SK-N-SH (cell line): Measurements from ENCODE around the gene BTG1.

ENCODE experiments used
- CHD2 ChIP-seq: fragments of 150-350 bp; IDR thresholded peaks from 2 replicates; pipeline ENCODE4 v1.6.1; 2018; ENCODE audit warnings: low read length; ENCODE audit not compliant: partially characterized antibody
- FOXM1 ChIP-seq: IDR thresholded peaks from 2 replicates; pipeline ENCODE4 v1.4.0; 2012; ENCODE audit warnings: low read depth, mild to moderate bottlenecking

- TF ChIP-seq CHD2 (no peak), FOXM1 (no peak)
Measured at GRCh38 chr12:92149563-92149962, 3.9 kb upstream of the BTG1 start.
